HG02588 (cell line): ENCODE measurements around the gene TANGO6.

Source experiments
- ATAC-seq: cut with Tn5 transposase; IDR thresholded peaks from one replicate; pipeline ENCODE4 v1.9.1; 2021; ENCODE audit warnings: mild to moderate bottlenecking, moderate library complexity; ENCODE audit not compliant: unreplicated experiment

The TANGO6 gene

DNA sequence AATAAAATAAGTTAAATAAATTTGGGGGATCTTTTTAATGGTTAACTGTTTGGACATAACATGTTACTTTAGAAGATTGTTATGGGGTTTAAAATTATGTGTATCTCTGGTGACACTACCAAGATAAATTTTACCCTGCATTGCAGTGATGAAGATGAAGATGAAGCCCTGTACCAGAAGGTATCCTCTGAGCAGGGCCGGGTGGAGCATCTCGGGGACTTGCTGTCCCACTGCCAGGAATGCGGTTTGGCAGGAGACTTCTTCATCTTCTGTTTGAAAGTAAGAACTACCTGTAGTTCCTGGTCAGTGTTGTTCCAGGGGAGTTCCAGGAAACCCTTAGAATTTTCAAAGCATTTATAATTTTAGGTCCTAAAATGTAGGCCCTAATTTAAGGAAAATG lies 64.0 kb downstream of the TANGO6 start:
- ATAC-seq: no peak

- ATAC-seq: no peak
Measured at GRCh38 chr16:68907781-68908181, 64.5 kb downstream of the TANGO6 start.

GRCh38 chr16:68909099-68909733 lies 65.9 kb downstream of the TANGO6 start:
- ATAC-seq: no peak

GRCh38 chr16:68910051-68910450 lies 66.7 kb downstream of the TANGO6 start:
- ATAC-seq: no peak

DNA sequence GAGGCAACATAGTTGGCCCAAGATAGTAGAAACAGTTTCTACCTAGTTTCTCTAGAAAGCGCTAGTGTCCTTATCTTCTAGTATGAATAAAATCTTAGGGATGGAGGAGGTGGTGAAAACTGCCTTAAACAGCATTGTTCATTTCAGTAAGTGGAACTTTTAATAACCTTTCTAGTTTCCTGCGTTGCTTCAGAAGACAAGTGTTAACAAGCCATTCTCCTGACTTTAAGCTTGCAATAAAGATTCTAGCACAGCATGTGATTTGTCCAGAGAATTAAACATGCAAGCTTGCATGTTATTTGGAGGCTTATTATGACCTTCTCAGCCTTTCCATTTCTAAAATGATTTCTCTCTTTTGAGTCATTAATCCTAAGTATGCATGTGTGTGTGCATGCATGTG lies 72.3 kb downstream of the TANGO6 start:
- ATAC-seq: no peak

DNA sequence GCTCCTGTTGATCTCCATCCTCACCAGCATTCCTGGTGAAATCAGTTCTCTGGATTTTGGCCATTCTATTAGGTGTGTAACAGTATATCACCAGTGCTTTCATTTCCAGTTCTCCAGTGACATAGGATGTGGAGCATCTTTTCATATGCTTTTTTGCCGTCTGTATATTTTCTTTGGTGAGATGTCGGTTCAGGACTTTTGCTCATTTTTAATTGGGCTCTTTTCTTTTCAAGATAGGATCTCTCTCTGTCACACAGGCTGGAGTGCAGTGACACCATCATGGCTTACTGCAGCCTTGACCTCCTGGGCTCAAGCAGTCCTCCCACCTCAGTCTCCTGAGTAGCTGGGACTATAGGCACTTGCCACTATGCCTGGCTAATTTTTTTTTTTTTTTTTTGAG lies 74.2 kb downstream of the TANGO6 start:
- no peak for ATAC-seq

DNA sequence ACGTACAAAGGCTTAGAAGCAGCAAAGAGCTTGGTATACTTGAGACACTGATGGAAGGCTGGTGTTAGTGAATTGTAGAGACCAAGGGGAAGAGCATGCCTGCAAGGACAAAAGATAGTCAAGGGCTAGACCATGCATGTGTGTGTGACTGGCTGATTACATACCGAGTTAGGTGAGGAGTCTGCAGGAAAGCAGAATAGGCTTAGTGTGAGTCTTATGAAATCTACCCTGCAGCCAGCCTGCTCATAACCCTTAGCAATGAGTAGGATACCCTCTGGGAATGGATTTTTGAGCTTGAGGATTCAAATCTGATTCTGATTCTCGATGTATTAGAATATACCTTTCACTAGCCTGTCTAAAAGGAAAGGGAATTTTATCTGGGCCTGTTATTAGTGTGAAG lies 77.0 kb downstream of the TANGO6 start:
- no peak for ATAC-seq

DNA sequence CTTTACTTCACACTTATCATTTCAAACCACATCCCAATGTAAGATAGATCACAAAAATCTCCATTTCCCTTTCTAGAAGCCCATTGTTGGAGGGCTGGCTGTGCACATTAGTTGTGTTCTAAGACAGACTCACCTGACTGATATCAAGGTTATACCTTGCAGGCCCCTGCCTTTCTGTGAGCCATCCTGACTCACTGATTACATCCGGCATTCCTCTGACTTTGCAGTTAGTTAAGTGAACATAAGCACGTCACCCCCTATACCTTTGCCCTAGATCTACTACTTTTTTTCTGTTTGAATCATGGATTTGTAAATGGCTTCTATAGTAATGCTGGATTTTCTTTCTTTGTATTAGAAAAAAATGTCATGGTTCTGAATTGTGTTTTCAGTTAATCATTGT lies 78.3 kb downstream of the TANGO6 start:
- ATAC-seq: no peak

GRCh38 chr16:68923116-68923515 lies 79.8 kb downstream of the TANGO6 start:
- ATAC-seq: no peak

- ATAC-seq: no peak
Measured at GRCh38 chr16:68927018-68927417, 83.7 kb downstream of the TANGO6 start.

DNA sequence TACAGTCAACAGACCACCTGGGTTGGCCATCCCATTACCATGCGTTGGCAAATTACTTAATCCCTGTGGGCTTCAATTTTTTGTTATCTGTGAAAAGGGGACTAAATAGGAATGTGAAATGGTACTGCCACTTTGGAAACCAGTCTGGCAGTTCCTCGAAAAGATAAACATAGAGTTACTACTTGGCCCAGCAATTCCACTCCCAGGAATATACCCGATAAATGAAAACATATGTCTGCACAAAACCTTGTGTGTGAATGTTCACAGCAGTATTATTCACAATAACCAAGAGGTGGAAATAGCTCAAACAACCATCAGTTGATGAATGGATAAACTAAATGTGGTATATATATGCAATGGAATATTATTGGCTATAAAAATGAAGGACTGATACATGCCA lies 87.9 kb downstream of the TANGO6 start:
- no peak for ATAC-seq

DNA sequence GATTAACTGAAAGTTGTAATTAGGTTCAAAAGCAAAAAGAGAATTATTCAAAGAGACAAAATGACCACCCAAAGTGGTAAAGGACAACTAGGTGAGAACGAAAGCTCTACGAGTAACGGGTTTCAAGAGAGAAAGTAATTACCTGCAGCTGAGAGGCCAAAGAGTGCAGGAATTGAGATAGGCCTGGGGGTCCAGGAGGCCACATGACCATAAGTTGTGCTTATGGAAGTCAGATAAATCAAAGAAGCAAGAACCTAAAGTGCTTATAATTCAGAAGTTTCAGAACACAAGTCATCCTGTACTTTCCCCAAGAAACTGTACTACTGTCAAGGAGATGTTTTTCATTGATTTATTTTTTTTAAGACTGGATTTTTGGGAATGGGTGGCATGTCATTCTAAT lies 91.1 kb downstream of the TANGO6 start:
- no peak for ATAC-seq

GRCh38 chr16:68935008-68935407 lies 91.7 kb downstream of the TANGO6 start:
- no peak for ATAC-seq

DNA sequence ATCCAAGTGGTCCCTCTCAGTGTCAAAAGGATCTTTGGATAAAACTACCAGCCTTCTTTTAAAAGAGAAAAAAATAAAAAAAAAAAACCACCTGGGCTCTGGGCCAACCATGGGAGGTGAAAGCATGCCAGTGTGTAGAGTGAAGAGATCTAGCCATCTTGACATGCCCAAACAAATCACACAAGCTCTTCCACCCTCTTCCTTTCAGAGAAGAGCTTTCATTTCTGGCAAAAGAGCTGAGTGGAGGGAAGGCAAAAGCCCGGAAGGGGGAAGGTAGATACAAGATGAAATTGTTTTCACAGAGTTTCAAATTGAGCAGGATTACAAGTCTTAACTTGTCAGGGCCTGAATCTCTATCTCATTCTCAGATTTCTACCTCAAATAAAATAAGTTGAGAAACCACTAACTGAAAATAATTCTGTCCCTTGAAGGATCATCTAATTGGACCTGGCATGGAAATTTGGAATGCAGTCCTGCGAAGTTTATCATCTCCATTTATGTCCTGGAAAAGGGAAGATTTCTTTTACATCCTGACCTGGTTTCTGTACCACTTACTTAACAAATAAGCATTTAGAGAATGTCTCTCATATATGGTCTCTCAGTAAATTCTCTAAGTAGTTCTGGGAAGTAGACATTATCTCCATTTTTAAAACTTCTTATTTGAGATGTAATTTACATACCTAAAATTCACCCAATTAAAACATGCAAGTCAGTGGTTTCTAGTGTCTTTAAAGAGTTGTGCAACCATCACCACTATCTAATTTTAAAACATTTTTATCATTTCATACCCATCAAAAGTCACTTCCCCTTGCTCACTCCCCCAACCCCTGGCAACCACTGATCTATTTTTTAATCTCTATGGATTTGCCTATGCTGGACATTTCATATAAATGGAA lies 93.7 kb downstream of the TANGO6 start:
- ATAC-seq: no peak

GRCh38 chr16:68939692-68940320 lies 96.5 kb downstream of the TANGO6 start:
- no peak for ATAC-seq

DNA sequence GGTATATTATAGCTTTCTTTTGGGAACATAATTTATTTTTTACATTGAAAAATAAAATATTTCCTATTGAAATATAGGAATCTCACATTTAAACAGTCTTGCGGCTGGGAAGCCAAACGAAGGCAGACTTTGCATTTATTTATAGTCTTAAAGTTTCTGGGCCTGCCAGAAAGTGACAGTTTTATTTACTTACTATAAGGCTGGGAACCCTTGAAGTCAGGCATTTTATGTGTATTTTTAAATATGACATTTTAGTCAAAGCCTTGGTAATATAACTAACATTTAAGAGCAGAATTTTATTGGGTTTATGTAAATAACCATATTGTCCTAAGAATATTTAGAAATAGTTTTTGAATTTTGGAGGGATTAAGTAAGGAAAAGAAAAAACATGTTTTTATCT lies 97.5 kb downstream of the TANGO6 start:
- no peak for ATAC-seq

DNA sequence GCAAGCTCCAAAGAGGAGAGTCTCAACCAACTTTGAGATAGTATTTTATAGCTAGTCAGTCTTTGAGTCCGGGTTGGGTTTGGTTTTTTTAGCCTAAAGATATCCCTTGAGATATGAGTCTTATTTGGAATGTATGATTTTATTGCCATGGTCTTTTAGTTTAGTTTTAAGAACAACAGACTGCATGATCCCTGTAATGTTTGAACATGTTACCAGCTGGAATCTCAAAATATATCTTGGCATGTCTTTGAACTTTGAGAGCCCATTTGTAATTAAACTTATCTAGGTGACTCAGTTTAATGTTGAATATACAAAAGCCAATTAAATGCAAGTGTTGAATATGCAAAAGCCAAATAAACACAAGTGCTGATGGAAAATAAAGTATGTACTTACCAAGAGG lies 100.6 kb downstream of the TANGO6 start:
- no peak for ATAC-seq

GRCh38 chr16:68948230-68948910 lies 105.0 kb downstream of the TANGO6 start:
- no peak for ATAC-seq

DNA sequence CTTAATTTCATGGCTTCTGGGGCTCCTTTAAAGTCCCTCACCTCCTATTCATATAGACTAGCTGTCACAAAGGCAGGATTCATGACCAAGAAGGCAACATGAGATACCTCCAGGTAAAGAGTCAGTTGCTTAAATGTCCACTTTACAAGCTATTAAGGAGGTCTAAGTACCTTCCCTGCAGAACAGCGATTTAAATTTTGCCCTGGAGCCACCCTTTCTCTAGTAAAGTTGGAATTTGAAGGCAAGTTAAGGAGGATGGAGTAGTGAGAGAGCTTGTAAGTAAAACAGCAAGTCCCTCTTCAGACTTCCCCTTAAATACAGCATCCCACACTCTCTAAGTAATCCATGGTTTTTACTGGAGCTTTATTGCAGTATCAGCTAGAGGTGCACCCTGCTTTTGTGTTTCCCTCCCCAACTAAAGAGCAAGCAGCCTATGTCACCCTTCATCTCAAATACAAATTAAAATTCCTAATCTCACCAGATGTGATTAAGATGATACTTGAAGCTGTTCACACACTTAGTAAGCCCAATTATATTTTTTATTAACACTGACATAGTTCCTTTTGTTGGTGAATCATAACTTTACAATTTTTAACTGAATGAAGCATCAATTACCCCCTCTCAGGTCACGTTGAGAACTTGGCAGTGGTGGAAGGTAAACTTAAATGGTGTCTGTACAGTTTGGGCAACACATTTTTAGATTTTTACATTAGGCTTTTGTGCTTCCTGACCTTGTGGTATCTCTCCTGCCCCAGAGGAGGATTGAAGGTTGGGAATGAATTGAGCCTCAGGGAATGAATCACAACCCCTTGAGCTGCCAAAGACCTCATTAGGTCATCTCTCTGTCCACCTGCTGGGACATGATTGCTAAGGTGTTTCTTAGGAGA lies 108.9 kb downstream of the TANGO6 start:
- ATAC-seq: no peak

- ATAC-seq: no peak
Measured at GRCh38 chr16:68954911-68955635, 111.7 kb downstream of the TANGO6 start.
